Peyer's patch (tissue), 4 donors: ENCODE data around the gene ESYT3. TPM values are rescaled to one million over a fixed set of nuclear protein-coding genes. Genes with fewer than 3 reads are reported as not detected.
A peak's percentile ranks its signal among the peaks of the same experiment; 100 is the strongest.

Source experiments
- DNase-seq, 3 donors: peaks; one replicate each; pipeline ENCODE4 v3.0.0-alpha.2; 2017 to 2019
- H3K27ac ChIP-seq, 4 donors: fragments of 200-600 bp; sonication (generic); one replicate each; pipeline ENCODE4 v1.5.1; 2016 to 2019
- H3K27me3 ChIP-seq, 2 donors: fragments of 200-600 bp; sonication (generic); one replicate each; pipeline ENCODE4 v1.5.1; 2019
- H3K36me3 ChIP-seq, 3 donors: fragments of 200-600 bp; sonication (generic); one replicate each; pipeline ENCODE4 v1.5.1; 2016 to 2019
- H3K4me1 ChIP-seq, 4 donors: fragments of 200-600 bp; sonication (generic); one replicate each; pipeline ENCODE4 v1.5.1; 2016 to 2019
- H3K4me3 ChIP-seq, 4 donors: fragments of 200-600 bp; sonication (generic); 1 replicate in 3 of 4; 2 replicates in 1 of 4; pipeline ENCODE4 v1.5.1; 2016 to 2019; ENCODE audit warnings: mild to moderate bottlenecking in 1 of 4
- H3K9me3 ChIP-seq, 4 donors: fragments of 200-600 bp; sonication (generic); one replicate each; pipeline ENCODE4 v1.5.1; 2016 to 2019; ENCODE audit warnings: mild to moderate bottlenecking in 1 of 4
- CTCF ChIP-seq, 6 experiments: fragments of 450-650 bp in 4 of 6; fragments of 200-600 bp in 2 of 6; sonication (generic) in 1 of 6; IDR thresholded peaks; one replicate each; pipeline ENCODE4 v1.5.1; 2017 to 2019; ENCODE audit warnings: antibody characterized with exemption in 6 of 6, mild to moderate bottlenecking in 3 of 6, moderate library complexity in 1 of 6
- POLR2A ChIP-seq, 2 donors: fragments of 450-650 bp; IDR thresholded peaks; one replicate each; pipeline ENCODE4 v1.5.1; 2017; ENCODE audit warnings: antibody characterized with exemption in 2 of 2, mild to moderate bottlenecking in 2 of 2, moderate library complexity in 2 of 2
- total RNA-seq, 4 donors: library from RNA; depleted of rRNA; stranded (reverse); fragments of >200 nt; gene quantifications; one replicate each; pipeline ENCODE4 v1.1.0, GENCODE V29; 2016

ESYT3 gene
- total RNA-seq: 1 to 10 TPM in 2 of 4 donors, under 1 TPM in 2; 0.35 to 2.5 (median 1.5) TPM

GRCh38 chr3:138434276-138434874 lies at the start of gene ESYT3:
ESYT3 (plus strand) TSS chr3:138434616; CDS start chr3:138434799, 183 bp downstream.
- peak within 1 kb of the TSS; percentile 21 to 59 (median 46) for H3K4me3 ChIP-seq
- H3K27me3 ChIP-seq: peaks cover 0 to 5% of the 10 kb centered on the region in 2 donors
- TF ChIP-seq POLR2A (IDR thresholded peaks at IDR 0.05) (peak in 1 of 2 donors; percentile 22), CTCF (IDR thresholded peaks at IDR 0.05) (no peak)
- H3K9me3 ChIP-seq: no peaks in the 10 kb centered on the region
- H3K4me1 ChIP-seq: peaks cover 0 to 19% (median 5%) of the 10 kb centered on the region in 4 donors
- no peak within 1 kb of the TSS for H3K27ac ChIP-seq
- no peaks in the 10 kb centered on the region for H3K36me3 ChIP-seq
- peak in 2 of 3 donors; percentile 84 to 86 for DNase-seq

- Histone ChIP-seq H3K27me3 (no peaks in the 10 kb centered on the region), H3K36me3 (no peaks in the 10 kb centered on the region), H3K9me3 (no peaks in the 10 kb centered on the region), H3K4me1 (peaks cover 0 to 10% (median 0%) of the 10 kb centered on the region in 4 donors), H3K4me3 (no peak overlapping the region), H3K27ac (no peak overlapping the region)
- TF ChIP-seq CTCF (IDR thresholded peaks at IDR 0.05) (no peak), POLR2A (IDR thresholded peaks at IDR 0.05) (no peak)
- no peak for DNase-seq
Observed at GRCh38 chr3:138384976-138385375, 49.4 kb upstream of the ESYT3 start.

- no peaks in the 10 kb centered on the region for H3K4me1 ChIP-seq
- H3K27ac ChIP-seq: no peak overlapping the region
- no peak overlapping the region for H3K4me3 ChIP-seq
- TF ChIP-seq CTCF (IDR thresholded peaks at IDR 0.05): no peak
- no peak for TF ChIP-seq POLR2A (IDR thresholded peaks at IDR 0.05)
- no peaks in the 10 kb centered on the region for H3K27me3 ChIP-seq
- no peaks in the 10 kb centered on the region for H3K36me3 ChIP-seq
- peak in 1 of 3 donors; percentile 28 for DNase-seq
- no peaks in the 10 kb centered on the region for H3K9me3 ChIP-seq
Observed at GRCh38 chr3:138389144-138389601, 45.2 kb upstream of the ESYT3 start.

- no peak overlapping the region for H3K27ac ChIP-seq
- DNase-seq: no peak
- H3K9me3 ChIP-seq: no peaks in the 10 kb centered on the region
- H3K4me1 ChIP-seq: no peaks in the 10 kb centered on the region
- H3K4me3 ChIP-seq: no peak overlapping the region
- no peaks in the 10 kb centered on the region for H3K27me3 ChIP-seq
- no peaks in the 10 kb centered on the region for H3K36me3 ChIP-seq
- no peak for TF ChIP-seq CTCF (IDR thresholded peaks at IDR 0.05)
- no peak for TF ChIP-seq POLR2A (IDR thresholded peaks at IDR 0.05)
Observed at GRCh38 chr3:138389841-138390581, 44.4 kb upstream of the ESYT3 start.

GRCh38 chr3:138390582-138390932 lies 43.9 kb upstream of the ESYT3 start:
- H3K4me1 ChIP-seq: no peaks in the 10 kb centered on the region
- H3K36me3 ChIP-seq: no peaks in the 10 kb centered on the region
- H3K27me3 ChIP-seq: no peaks in the 10 kb centered on the region
- no peak for DNase-seq
- TF ChIP-seq CTCF (IDR thresholded peaks at IDR 0.05): no peak
- H3K9me3 ChIP-seq: no peaks in the 10 kb centered on the region
- no peak overlapping the region for H3K27ac ChIP-seq
- H3K4me3 ChIP-seq: no peak overlapping the region
